Measurements from ENCODE around the gene SNHG17.

DNA sequence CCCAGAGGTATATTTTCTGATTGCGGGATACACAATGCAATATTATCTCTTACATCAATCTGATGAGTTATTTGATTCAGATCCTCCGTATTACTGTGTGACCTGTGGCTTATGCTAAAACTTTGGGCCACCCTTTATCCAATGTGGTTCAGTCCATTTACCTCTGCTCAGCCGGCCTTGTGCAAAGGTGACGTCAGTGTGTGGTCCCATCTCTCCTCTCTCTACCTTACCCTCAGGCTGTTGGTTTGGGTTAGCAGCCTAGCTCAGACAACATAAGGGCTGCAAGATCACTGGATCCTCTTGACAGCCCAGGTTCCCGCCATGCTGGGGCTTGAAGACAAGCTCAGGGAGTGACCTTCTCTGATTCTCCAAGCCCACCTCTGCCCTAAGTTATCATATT, 33.0 kb downstream of the SNHG17 start:
- TF ChIP-seq, protein P1, sequence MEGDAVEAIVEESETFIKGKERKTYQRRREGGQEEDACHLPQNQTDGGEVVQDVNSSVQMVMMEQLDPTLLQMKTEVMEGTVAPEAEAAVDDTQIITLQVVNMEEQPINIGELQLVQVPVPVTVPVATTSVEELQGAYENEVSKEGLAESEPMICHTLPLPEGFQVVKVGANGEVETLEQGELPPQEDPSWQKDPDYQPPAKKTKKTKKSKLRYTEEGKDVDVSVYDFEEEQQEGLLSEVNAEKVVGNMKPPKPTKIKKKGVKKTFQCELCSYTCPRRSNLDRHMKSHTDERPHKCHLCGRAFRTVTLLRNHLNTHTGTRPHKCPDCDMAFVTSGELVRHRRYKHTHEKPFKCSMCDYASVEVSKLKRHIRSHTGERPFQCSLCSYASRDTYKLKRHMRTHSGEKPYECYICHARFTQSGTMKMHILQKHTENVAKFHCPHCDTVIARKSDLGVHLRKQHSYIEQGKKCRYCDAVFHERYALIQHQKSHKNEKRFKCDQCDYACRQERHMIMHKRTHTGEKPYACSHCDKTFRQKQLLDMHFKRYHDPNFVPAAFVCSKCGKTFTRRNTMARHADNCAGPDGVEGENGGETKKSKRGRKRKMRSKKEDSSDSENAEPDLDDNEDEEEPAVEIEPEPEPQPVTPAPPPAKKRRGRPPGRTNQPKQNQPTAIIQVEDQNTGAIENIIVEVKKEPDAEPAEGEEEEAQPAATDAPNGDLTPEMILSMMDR (conservative IDR thresholded peaks at IDR 0.05; ENCODE audit: low read depth, low read length): no peak
- TF ChIP-seq EZH2 (IDR thresholded peaks at IDR 0.05; ENCODE audit: borderline replicate concordance, low read depth, low read length, poor library complexity, severe bottlenecking): no peak
